Measurements from ENCODE around the gene MSTN.

Gene MSTN

DNA sequence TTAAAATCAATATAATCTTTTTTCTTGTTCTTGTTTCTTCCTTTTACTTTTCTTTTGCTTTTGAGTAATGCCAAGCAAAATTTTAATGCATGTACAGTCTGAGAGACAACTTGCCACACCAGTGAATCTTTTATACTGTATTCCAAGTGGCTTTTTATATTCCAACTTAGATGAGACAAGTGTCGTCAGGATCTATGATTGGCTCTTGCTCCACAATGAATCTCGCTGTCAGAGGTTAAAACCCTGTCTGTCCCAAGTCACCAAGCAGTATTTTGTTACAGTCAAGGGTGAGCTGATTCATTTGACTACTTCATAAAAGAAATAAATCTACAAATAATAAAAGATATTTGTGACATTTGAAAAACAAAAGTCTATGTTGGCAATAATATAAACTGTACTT, at the start of gene MSTN:
TSS of gene MSTN (minus strand) at position 129 of the 400 bp plus-strand sequence. CDS start 133 bp downstream, outside the sequence.
- no peaks in the 10 kb centered on the region for H3K27me3 ChIP-seq (ENCODE audit: insufficient read depth, low read length, poor library complexity)
- no peak for TF ChIP-seq EZH2 (IDR thresholded peaks at IDR 0.05; ENCODE audit: borderline replicate concordance, low read depth, low read length, severe bottlenecking)
- TF ChIP-seq, protein P1, sequence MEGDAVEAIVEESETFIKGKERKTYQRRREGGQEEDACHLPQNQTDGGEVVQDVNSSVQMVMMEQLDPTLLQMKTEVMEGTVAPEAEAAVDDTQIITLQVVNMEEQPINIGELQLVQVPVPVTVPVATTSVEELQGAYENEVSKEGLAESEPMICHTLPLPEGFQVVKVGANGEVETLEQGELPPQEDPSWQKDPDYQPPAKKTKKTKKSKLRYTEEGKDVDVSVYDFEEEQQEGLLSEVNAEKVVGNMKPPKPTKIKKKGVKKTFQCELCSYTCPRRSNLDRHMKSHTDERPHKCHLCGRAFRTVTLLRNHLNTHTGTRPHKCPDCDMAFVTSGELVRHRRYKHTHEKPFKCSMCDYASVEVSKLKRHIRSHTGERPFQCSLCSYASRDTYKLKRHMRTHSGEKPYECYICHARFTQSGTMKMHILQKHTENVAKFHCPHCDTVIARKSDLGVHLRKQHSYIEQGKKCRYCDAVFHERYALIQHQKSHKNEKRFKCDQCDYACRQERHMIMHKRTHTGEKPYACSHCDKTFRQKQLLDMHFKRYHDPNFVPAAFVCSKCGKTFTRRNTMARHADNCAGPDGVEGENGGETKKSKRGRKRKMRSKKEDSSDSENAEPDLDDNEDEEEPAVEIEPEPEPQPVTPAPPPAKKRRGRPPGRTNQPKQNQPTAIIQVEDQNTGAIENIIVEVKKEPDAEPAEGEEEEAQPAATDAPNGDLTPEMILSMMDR (IDR thresholded peaks at IDR 0.05; ENCODE audit: borderline replicate concordance, extremely low read depth, low read length, poor library complexity, severe bottlenecking) = no peak
- no peak within 1 kb of the TSS for H3K4me3 ChIP-seq (ENCODE audit: low read depth in 1 of 2, low read length in 2 of 2)
- H3K9me3 ChIP-seq (ENCODE audit: insufficient read depth, low read length, severe bottlenecking) = no peaks in the 10 kb centered on the region
- DNase-seq (no peak), ATAC-seq (ENCODE audit: insufficient read depth, low read depth) (no peak)
- H3K79me2 ChIP-seq (ENCODE audit: insufficient read depth, low read length) = no peaks in the 10 kb centered on the region
- no peaks in the 10 kb centered on the region for H3K36me3 ChIP-seq (ENCODE audit: insufficient read depth, low read length)
- H3K27ac ChIP-seq (ENCODE audit: low read length) = no peak within 1 kb of the TSS
- no peaks in the 10 kb centered on the region for H4K20me1 ChIP-seq (ENCODE audit: insufficient read depth, low read length)
- no peak within 1 kb of the TSS for H3K9ac ChIP-seq (ENCODE audit: low read depth, low read length)
- no peak within 1 kb of the TSS for H2AFZ ChIP-seq (ENCODE audit: low read depth, low read length)
- no peak within 1 kb of the TSS for H3K4me2 ChIP-seq (ENCODE audit: insufficient read depth, low read length)
- H3K4me1 ChIP-seq (ENCODE audit: insufficient read depth, low read length) = no peaks in the 10 kb centered on the region

DNA sequence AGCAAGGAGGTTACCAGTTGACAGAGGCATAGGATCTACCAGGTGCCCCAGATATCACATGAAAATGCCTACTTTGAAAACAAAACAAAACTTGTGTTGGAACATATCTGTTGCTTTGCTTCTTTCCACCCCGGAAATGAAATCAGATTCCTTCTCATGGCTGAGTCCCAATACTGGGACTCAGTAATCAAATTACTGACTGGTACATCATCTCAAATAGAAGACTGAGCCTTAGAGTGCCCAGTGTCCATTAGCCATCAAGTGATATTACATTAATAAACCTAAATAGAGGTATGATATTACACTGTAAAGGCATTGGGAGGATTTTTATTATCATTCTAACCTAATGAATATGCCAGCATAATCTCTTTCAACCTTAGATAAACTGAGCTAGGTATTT, 48.6 kb upstream of the MSTN start:
- DNase-seq = no peak
- H3K9ac ChIP-seq (ENCODE audit: low read depth, low read length) = no peak overlapping the region
- no peaks in the 10 kb centered on the region for H3K4me1 ChIP-seq (ENCODE audit: insufficient read depth, low read length)

DNA sequence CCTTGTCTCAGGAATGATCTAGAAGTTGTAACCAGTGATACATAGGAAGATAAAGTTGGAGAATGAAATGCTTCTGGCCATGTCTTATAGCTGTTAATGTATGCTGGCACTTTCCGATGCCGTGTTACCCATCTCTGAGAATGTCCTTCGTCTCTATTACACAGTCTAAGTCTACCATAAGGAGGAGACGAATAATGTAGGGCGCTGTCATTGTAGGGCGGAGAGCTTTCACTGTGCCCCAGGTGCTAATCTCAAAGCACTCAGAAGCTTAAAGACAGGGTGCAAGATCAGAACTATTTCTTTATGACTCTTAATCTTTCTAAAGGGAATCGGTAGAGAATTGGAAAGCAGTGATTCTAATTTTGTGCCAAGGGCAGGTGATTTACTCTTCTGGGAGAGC, 48.2 kb upstream of the MSTN start:
- H4K20me1 ChIP-seq (ENCODE audit: insufficient read depth, low read length) = no peaks in the 10 kb centered on the region
- TF ChIP-seq, protein P1 (IDR thresholded peaks at IDR 0.05; ENCODE audit: borderline replicate concordance, extremely low read depth, low read length, poor library complexity, severe bottlenecking) = no peak
- TF ChIP-seq EZH2 (IDR thresholded peaks at IDR 0.05; ENCODE audit: borderline replicate concordance, low read depth, low read length, severe bottlenecking) = no peak
- no peak overlapping the region for H3K4me2 ChIP-seq (ENCODE audit: insufficient read depth, low read length)
- no peaks in the 10 kb centered on the region for H3K9me3 ChIP-seq (ENCODE audit: insufficient read depth, low read length, severe bottlenecking)
- ATAC-seq (ENCODE audit: insufficient read depth, low read depth) (no peak), DNase-seq (no peak)
- H3K79me2 ChIP-seq (ENCODE audit: insufficient read depth, low read length) = no peaks in the 10 kb centered on the region
- H3K4me3 ChIP-seq (ENCODE audit: low read depth in 1 of 2, low read length in 2 of 2) = no peak overlapping the region
- H2AFZ ChIP-seq (ENCODE audit: low read depth, low read length) = no peak overlapping the region
- H3K4me1 ChIP-seq (ENCODE audit: insufficient read depth, low read length) = no peaks in the 10 kb centered on the region
- no peak overlapping the region for H3K9ac ChIP-seq (ENCODE audit: low read depth, low read length)
- no peaks in the 10 kb centered on the region for H3K36me3 ChIP-seq (ENCODE audit: insufficient read depth, low read length)
- no peaks in the 10 kb centered on the region for H3K27me3 ChIP-seq (ENCODE audit: insufficient read depth, low read length, poor library complexity)
- no peak overlapping the region for H3K27ac ChIP-seq (ENCODE audit: low read length)

More for the DNA sequence above, 48.6 kb upstream of the MSTN start:
- TF ChIP-seq, protein P1 (IDR thresholded peaks at IDR 0.05; ENCODE audit: borderline replicate concordance, extremely low read depth, low read length, poor library complexity, severe bottlenecking) = no peak
- no peak for TF ChIP-seq EZH2 (IDR thresholded peaks at IDR 0.05; ENCODE audit: borderline replicate concordance, low read depth, low read length, severe bottlenecking)
- Histone ChIP-seq H4K20me1 (ENCODE audit: insufficient read depth, low read length) (no peaks in the 10 kb centered on the region), H2AFZ (ENCODE audit: low read depth, low read length) (no peak overlapping the region), H3K4me3 (ENCODE audit: low read depth in 1 of 2, low read length in 2 of 2) (no peak overlapping the region), H3K36me3 (ENCODE audit: insufficient read depth, low read length) (no peaks in the 10 kb centered on the region), H3K79me2 (ENCODE audit: insufficient read depth, low read length) (no peaks in the 10 kb centered on the region), H3K4me2 (ENCODE audit: insufficient read depth, low read length) (no peak overlapping the region), H3K27me3 (ENCODE audit: insufficient read depth, low read length, poor library complexity) (no peaks in the 10 kb centered on the region), H3K27ac (ENCODE audit: low read length) (no peak overlapping the region), H3K9me3 (ENCODE audit: insufficient read depth, low read length, severe bottlenecking) (no peaks in the 10 kb centered on the region)
- ATAC-seq (ENCODE audit: insufficient read depth, low read depth) = no peak

DNA sequence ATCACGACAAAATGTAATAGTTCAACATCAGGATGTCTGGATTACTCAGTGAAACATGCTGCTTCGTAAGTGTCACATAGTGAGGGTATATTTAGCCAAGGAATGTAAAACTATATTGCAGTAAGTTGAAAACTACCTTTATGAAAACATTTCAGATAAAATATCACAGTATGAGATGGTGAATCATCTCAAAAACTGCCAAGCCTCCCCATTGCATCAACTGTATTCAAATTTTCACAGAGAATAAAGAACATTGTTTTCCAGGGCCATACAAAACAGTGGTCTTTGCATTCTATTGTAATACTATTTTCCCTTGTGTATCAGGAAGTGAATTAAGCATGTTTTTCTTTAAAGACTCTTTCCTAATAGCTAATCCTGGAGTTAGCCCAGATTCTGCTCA, 47.6 kb upstream of the MSTN start:
- ATAC-seq (ENCODE audit: insufficient read depth, low read depth) = no peak
- no peaks in the 10 kb centered on the region for H3K36me3 ChIP-seq (ENCODE audit: insufficient read depth, low read length)
- H3K4me1 ChIP-seq (ENCODE audit: insufficient read depth, low read length) = no peaks in the 10 kb centered on the region
- no peak overlapping the region for H3K4me2 ChIP-seq (ENCODE audit: insufficient read depth, low read length)
- no peaks in the 10 kb centered on the region for H4K20me1 ChIP-seq (ENCODE audit: insufficient read depth, low read length)
- H3K27ac ChIP-seq (ENCODE audit: low read length) = no peak overlapping the region
- DNase-seq = no peak
- H3K9me3 ChIP-seq (ENCODE audit: insufficient read depth, low read length, severe bottlenecking) = no peaks in the 10 kb centered on the region
- no peak for TF ChIP-seq EZH2 (IDR thresholded peaks at IDR 0.05; ENCODE audit: borderline replicate concordance, low read depth, low read length, severe bottlenecking)
- TF ChIP-seq, protein P1 (IDR thresholded peaks at IDR 0.05; ENCODE audit: borderline replicate concordance, extremely low read depth, low read length, poor library complexity, severe bottlenecking) = no peak
- H3K79me2 ChIP-seq (ENCODE audit: insufficient read depth, low read length) = no peaks in the 10 kb centered on the region
- H3K9ac ChIP-seq (ENCODE audit: low read depth, low read length) = no peak overlapping the region
- no peak overlapping the region for H3K4me3 ChIP-seq (ENCODE audit: low read depth in 1 of 2, low read length in 2 of 2)
- no peaks in the 10 kb centered on the region for H3K27me3 ChIP-seq (ENCODE audit: insufficient read depth, low read length, poor library complexity)
- H2AFZ ChIP-seq (ENCODE audit: low read depth, low read length) = no peak overlapping the region

All from DND-41 (cell line).